OCI-LY7 (cell line): Measurements from ENCODE around the gene KIRREL3. TPM values are rescaled to one million over a fixed set of nuclear protein-coding genes. Genes with fewer than 3 reads are reported as not detected.

Experiments
- BruUV-seq: library from RNA; stranded (reverse); fragments of 400-500 nt; replicated peaks from 2 replicates; lab custom pipeline; 2021; lab: Mats Ljungman, UMichigan
- CTCF ChIA-PET: fragments of 300-600 bp; sonication (Branson Sonifier 250); formaldehyde crosslinking; loops from one replicate; lab custom pipeline; 2022; ENCODE audit warnings: antibody characterized with exemption; ENCODE audit not compliant: unreplicated experiment; lab: Charles Lee
- POLR2A ChIA-PET: fragments of 300-600 bp; sonication (Branson Sonifier 250); formaldehyde crosslinking; loops from one replicate; lab custom pipeline; 2022; ENCODE audit warnings: antibody characterized with exemption; lab: Charles Lee
- DNase-seq: peaks from one replicate; pipeline ENCODE4 v3.0.0-alpha.2; 2015; ENCODE audit warnings: low spot score
- H2AFZ ChIP-seq: fragments of 200-600 bp; sonication (generic), shearing (Covaris generic); 2 replicates; pipeline ENCODE4 v1.6.1; 2014; ENCODE audit warnings: mild to moderate bottlenecking, antibody characterized with exemption, low read length, moderate library complexity
- H3K27ac ChIP-seq: fragments of 200-600 bp; sonication (generic); 2 replicates; pipeline ENCODE4 v1.5.1; 2014; ENCODE audit warnings: mixed run types, low read depth, mild to moderate bottlenecking, moderate library complexity, low read length, inconsistent platforms; ENCODE audit not compliant: poor library complexity, severe bottlenecking
- H3K36me3 ChIP-seq: fragments of 200-600 bp; sonication (generic); 2 replicates; pipeline ENCODE4 v1.6.1; 2014; ENCODE audit warnings: mild to moderate bottlenecking, antibody characterized with exemption, low read length, moderate library complexity, mixed read lengths; ENCODE audit not compliant: insufficient read depth
- H3K4me1 ChIP-seq: fragments of 200-600 bp; sonication (generic); 2 replicates; pipeline ENCODE4 v1.5.1; 2014; ENCODE audit warnings: mild to moderate bottlenecking, low read length; ENCODE audit not compliant: insufficient read depth, poor library complexity, severe bottlenecking
- H3K4me2 ChIP-seq: fragments of 200-600 bp; sonication (generic); 2 replicates; pipeline ENCODE4 v1.6.1; 2014; ENCODE audit warnings: mild to moderate bottlenecking, low read length
- H3K4me3 ChIP-seq: fragments of 200-600 bp; sonication (generic); 2 replicates; pipeline ENCODE4 v1.5.1; 2014; ENCODE audit warnings: mild to moderate bottlenecking, low read depth, low read length; ENCODE audit not compliant: poor library complexity, severe bottlenecking
- H3K79me2 ChIP-seq: fragments of 200-600 bp; sonication (generic); 2 replicates; pipeline ENCODE4 v1.6.1; 2016; ENCODE audit warnings: low read depth, mild to moderate bottlenecking, low read length, moderate library complexity, mixed read lengths; ENCODE audit not compliant: insufficient read depth
- H3K9me2 ChIP-seq: fragments of 200-600 bp; sonication (generic); 2 replicates; pipeline ENCODE4 v1.6.1; 2016; ENCODE audit warnings: mild to moderate bottlenecking, low read length, mixed read lengths; ENCODE audit not compliant: insufficient read depth
- H3K9me3 ChIP-seq: fragments of 200-600 bp; sonication (generic); 2 replicates; pipeline ENCODE4 v1.6.1; 2014; ENCODE audit warnings: mild to moderate bottlenecking, mixed run types, low read length, mixed read lengths
- H4K20me1 ChIP-seq: fragments of 200-600 bp; sonication (generic); 2 replicates; pipeline ENCODE4 v1.6.1; 2014; ENCODE audit warnings: mild to moderate bottlenecking, antibody characterized with exemption, low read length, moderate library complexity, mixed read lengths; ENCODE audit not compliant: insufficient read depth
- EZH2phosphoT487 ChIP-seq: fragments of 200-600 bp; sonication (generic); IDR thresholded peaks from 2 replicates; pipeline ENCODE4 v1.6.1; 2018; ENCODE audit warnings: low read depth, borderline replicate concordance, mild to moderate bottlenecking, mixed run types, antibody characterized with exemption, low read length, moderate library complexity, mixed read lengths
- intact Hi-C: fragments of 100-400 bp; cut with micrococcal nuclease; formaldehyde crosslinking; loops from one replicate; pipeline ENCODE4 v1.10.0; 2022; ENCODE audit not compliant: unreplicated experiment
- total RNA-seq, 2 experiments: library from RNA; depleted of rRNA in 1 of 2; stranded (reverse); fragments of >200 nt in 1 of 2; shearing (Covaris generic) in 1 of 2; gene quantifications; 2 replicates each; pipeline ENCODE4 v1.2.3, GENCODE V29; 2014 to 2022
- TF ChIP-seq, protein P1 (sequence below): fragments of 200-600 bp; sonication (generic); conservative IDR thresholded peaks from 2 replicates; pipeline ENCODE4 v1.5.1; 2014; ENCODE audit warnings: mild to moderate bottlenecking, antibody characterized with exemption, low read length, moderate library complexity, mixed read lengths

KIRREL3 gene
- total RNA-seq, 2 experiments from 2014 or later: not detected

DNA sequence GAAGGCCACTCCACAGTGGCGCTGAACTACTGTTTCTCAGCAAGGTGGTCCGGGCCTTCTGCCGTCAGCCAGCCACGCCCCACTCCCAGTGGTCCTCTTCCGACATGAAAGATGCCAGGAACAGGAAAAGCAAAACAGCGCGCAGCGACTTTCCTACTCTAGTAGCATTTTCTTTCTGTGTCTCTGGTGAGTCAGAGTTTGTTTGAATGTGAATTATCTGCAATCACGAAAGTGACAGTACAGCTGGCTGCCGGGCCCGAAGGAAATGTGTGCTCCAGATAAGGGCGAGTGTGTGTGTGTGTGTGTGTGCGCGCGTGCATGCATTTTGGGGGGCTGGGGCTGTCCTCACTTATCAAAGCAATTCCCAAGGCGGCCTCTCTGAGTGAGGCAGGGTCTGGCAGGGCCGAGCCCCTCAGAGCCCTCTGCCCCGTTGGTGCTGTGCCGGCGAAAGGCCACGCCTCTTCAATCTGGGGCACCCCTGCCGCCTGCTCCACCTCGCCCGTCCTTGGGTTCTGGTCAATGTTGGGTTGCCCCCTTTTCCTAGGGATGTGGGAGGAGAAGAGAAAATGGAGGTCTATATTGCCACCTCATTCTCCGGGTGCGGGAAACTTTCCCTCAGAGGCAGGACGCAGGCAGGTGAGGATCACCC is 288.5 kb downstream of the KIRREL3 start:
- CTCF ChIA-PET: no interaction called here
- Histone ChIP-seq H3K27ac (no peak overlapping the region), H4K20me1 (no peaks in the 10 kb centered on the region), H3K4me2 (no peak overlapping the region), H2AFZ (no peak overlapping the region), H3K4me1 (no peaks in the 10 kb centered on the region), H3K9me3 (no peaks in the 10 kb centered on the region), H3K79me2 (no peaks in the 10 kb centered on the region), H3K36me3 (no peaks in the 10 kb centered on the region), H3K9me2 (no peaks in the 10 kb centered on the region), H3K4me3 (no peak overlapping the region)
- POLR2A ChIA-PET: no interaction called here
- intact Hi-C loops: no loop called here
- DNase-seq: no peak
- no TSS peak for BruUV-seq
- TF ChIP-seq EZH2phosphoT487: no peak
- TF ChIP-seq, protein P1, sequence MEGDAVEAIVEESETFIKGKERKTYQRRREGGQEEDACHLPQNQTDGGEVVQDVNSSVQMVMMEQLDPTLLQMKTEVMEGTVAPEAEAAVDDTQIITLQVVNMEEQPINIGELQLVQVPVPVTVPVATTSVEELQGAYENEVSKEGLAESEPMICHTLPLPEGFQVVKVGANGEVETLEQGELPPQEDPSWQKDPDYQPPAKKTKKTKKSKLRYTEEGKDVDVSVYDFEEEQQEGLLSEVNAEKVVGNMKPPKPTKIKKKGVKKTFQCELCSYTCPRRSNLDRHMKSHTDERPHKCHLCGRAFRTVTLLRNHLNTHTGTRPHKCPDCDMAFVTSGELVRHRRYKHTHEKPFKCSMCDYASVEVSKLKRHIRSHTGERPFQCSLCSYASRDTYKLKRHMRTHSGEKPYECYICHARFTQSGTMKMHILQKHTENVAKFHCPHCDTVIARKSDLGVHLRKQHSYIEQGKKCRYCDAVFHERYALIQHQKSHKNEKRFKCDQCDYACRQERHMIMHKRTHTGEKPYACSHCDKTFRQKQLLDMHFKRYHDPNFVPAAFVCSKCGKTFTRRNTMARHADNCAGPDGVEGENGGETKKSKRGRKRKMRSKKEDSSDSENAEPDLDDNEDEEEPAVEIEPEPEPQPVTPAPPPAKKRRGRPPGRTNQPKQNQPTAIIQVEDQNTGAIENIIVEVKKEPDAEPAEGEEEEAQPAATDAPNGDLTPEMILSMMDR: no peak

DNA sequence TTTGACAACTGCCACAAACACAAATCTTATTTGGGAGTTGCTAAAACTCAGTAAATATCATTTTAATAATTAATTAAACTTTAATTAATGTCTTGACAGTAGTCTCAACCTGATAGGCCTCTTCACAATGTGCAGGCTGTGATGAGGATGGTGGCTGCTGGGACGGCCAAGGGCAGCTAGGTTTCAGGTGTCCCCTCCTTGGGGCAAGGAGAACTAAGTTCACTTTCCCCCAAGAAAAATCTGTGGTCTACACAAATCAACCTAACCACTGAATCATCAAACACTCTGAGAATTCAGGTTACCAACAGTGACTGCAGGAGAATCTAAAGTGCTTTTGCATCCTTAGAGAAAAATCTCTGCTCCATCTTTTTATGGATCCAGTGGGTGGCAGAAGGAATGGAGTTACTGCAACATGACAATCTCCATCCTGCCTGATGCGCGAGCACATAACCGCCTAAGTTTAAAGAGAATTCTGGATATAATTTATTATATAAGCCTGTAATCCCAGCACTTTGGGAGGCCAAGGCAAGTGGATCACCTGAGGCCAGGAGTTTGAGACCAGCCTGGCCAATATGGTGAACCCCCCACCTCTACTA is 289.7 kb downstream of the KIRREL3 start:
- BruUV-seq: no TSS peak
- no peaks in the 10 kb centered on the region for H4K20me1 ChIP-seq

More for the DNA sequence above, 289.7 kb downstream of the KIRREL3 start:
- CTCF ChIA-PET: no interaction called here
- Histone ChIP-seq H3K4me1 (no peaks in the 10 kb centered on the region), H3K9me3 (no peaks in the 10 kb centered on the region), H3K79me2 (no peaks in the 10 kb centered on the region), H3K9me2 (no peaks in the 10 kb centered on the region), H2AFZ (no peak overlapping the region), H3K27ac (no peak overlapping the region), H3K36me3 (no peaks in the 10 kb centered on the region), H3K4me2 (no peak overlapping the region), H3K4me3 (no peak overlapping the region)
- POLR2A ChIA-PET: no interaction called here
- TF ChIP-seq EZH2phosphoT487: no peak
- TF ChIP-seq, protein P1: no peak
- DNase-seq: no peak
- intact Hi-C loops: no loop called here
